Spleen (tissue), 7 donors: Measurements from ENCODE around the gene AKIRIN2.

ENCODE experiments used
- POLR2A ChIP-seq, 3 donors: fragments of 450-650 bp; IDR thresholded peaks; one replicate each; pipeline ENCODE4 v1.5.1; 2017; ENCODE audit warnings: antibody characterized with exemption in 3 of 3, mild to moderate bottlenecking in 1 of 3
- POLR2AphosphoS5 ChIP-seq, 3 donors: sonication (generic); formaldehyde crosslinking; IDR thresholded peaks; one replicate each; pipeline ENCODE4 v1.5.1; 2017; ENCODE audit warnings: antibody characterized with exemption in 3 of 3
- TF ChIP-seq, protein P1 (sequence below), 11 experiments: fragments of 200-600 bp in 7 of 11; fragments of 450-650 bp in 4 of 11; sonication (generic) in 4 of 11; IDR thresholded peaks in 8 of 11; conservative IDR thresholded peaks in 3 of 11; 1 replicate in 7 of 11; 2 replicates in 4 of 11; pipeline versions ENCODE4 v1.4.0 to v1.8.0; 2016 to 2021; ENCODE audit warnings: antibody characterized with exemption in 11 of 11, inconsistent platforms in 4 of 11, mild to moderate bottlenecking in 1 of 11
- donor health status: DM: no; HTN: no; CAD: no; lungs with moderate emphysema.
- donor health status: DM: no; HTN: no; CAD: no.
- donor health status: DM: no; HTN: no; CAD: no.

DNA sequence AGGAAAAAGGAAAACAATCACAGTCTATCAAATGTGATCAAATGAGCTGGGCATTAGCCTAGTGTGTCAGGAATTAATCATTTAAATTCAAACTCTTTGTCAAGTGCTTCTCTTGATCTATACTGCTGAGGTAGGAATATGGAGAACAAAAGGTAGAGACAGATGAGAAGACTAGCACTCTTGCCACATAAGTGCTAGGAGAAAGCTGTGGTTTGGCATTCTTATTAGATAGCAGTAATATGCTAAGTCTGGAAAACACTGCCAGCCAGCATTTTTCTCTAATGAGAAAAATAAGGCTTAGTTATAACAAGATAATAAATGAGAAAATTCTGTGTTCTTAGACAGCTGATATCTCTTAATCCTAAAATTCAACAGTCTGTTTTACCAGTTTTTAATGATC, 73.2 kb downstream of the AKIRIN2 start:
- no peak for TF ChIP-seq POLR2A (IDR thresholded peaks at IDR 0.05)
- TF ChIP-seq, protein P1, sequence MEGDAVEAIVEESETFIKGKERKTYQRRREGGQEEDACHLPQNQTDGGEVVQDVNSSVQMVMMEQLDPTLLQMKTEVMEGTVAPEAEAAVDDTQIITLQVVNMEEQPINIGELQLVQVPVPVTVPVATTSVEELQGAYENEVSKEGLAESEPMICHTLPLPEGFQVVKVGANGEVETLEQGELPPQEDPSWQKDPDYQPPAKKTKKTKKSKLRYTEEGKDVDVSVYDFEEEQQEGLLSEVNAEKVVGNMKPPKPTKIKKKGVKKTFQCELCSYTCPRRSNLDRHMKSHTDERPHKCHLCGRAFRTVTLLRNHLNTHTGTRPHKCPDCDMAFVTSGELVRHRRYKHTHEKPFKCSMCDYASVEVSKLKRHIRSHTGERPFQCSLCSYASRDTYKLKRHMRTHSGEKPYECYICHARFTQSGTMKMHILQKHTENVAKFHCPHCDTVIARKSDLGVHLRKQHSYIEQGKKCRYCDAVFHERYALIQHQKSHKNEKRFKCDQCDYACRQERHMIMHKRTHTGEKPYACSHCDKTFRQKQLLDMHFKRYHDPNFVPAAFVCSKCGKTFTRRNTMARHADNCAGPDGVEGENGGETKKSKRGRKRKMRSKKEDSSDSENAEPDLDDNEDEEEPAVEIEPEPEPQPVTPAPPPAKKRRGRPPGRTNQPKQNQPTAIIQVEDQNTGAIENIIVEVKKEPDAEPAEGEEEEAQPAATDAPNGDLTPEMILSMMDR (IDR thresholded peaks at IDR 0.05 in 8 of 11, conservative IDR thresholded peaks at IDR 0.05 in 3 of 11): no peak
- no peak for TF ChIP-seq POLR2AphosphoS5 (IDR thresholded peaks at IDR 0.05)
